Measurements from ENCODE around the gene DHRS7C.

The DHRS7C gene

DNA sequence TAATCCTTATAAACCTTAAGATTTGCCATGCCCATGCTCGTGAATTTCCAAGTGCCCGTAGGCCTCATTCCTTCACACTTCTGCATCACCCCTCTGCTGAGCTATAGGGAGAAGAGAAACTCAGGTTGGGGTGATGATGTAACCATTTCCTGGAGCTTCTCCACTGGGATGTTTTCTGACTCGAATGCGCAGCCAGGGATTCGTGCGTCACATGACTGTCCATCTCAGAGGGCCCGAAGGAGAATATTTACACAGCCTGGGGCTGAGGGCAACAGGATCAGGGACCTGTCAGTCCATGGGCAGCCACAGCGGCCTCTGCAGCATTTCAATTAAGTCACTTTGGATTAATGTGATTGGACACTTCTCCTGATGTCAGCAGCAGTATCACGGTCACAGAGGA is 21.8 kb upstream of the DHRS7C start:
- Histone ChIP-seq H3K9me3 (ENCODE audit: insufficient read depth, low read length) (no peaks in the 10 kb centered on the region), H3K4me1 (ENCODE audit: low read length) (no peaks in the 10 kb centered on the region), H3K36me3 (replicated peaks; ENCODE audit: low read depth, low read length) (no peaks in the 10 kb centered on the region), H4K20me1 (ENCODE audit: insufficient read depth, low read length) (no peaks in the 10 kb centered on the region), H3K27me3 (ENCODE audit: low read depth, low read length) (no peaks in the 10 kb centered on the region), H3K9ac (ENCODE audit: low read length) (no peak overlapping the region), H3K4me3 (ENCODE audit: low read length) (no peak overlapping the region), H3K27ac (ENCODE audit: low read length) (no peak overlapping the region), H3K79me2 (ENCODE audit: low read length) (no peaks in the 10 kb centered on the region), H2AFZ (ENCODE audit: low read depth, low read length) (no peak overlapping the region), H3K4me2 (ENCODE audit: low read length) (no peak overlapping the region)
- TF ChIP-seq EZH2phosphoT487 (IDR thresholded peaks at IDR 0.05; ENCODE audit: low read depth): no peak
- TF ChIP-seq, protein P1, sequence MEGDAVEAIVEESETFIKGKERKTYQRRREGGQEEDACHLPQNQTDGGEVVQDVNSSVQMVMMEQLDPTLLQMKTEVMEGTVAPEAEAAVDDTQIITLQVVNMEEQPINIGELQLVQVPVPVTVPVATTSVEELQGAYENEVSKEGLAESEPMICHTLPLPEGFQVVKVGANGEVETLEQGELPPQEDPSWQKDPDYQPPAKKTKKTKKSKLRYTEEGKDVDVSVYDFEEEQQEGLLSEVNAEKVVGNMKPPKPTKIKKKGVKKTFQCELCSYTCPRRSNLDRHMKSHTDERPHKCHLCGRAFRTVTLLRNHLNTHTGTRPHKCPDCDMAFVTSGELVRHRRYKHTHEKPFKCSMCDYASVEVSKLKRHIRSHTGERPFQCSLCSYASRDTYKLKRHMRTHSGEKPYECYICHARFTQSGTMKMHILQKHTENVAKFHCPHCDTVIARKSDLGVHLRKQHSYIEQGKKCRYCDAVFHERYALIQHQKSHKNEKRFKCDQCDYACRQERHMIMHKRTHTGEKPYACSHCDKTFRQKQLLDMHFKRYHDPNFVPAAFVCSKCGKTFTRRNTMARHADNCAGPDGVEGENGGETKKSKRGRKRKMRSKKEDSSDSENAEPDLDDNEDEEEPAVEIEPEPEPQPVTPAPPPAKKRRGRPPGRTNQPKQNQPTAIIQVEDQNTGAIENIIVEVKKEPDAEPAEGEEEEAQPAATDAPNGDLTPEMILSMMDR (IDR thresholded peaks at IDR 0.05; ENCODE audit: low read depth, low read length): no peak

DNA sequence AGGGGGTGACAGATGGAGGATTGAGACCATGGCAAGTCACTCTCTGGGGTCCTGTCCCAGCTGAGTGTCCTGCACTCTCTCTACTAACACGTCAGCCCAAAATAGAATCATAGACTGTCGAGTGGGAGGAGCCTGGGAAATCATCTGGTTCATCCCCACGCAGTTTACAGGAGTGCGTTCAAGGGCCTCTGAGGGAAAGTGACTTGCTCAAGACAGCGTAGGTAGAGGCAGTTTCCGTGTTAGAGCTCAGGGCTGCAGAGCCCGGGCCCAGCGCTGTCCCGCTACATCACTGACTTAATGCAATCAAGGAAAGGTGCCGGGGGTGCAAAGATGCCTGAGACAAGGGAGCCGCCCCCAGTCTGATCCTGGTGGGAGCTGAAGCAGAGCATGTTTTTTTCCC is 20.1 kb upstream of the DHRS7C start:
- Histone ChIP-seq H2AFZ (ENCODE audit: low read depth, low read length) (no peak overlapping the region), H3K27ac (ENCODE audit: low read length) (no peak overlapping the region), H3K4me1 (ENCODE audit: low read length) (no peaks in the 10 kb centered on the region), H3K9ac (ENCODE audit: low read length) (no peak overlapping the region), H3K4me3 (ENCODE audit: low read length) (no peak overlapping the region), H3K4me2 (ENCODE audit: low read length) (no peak overlapping the region), H3K27me3 (ENCODE audit: low read depth, low read length) (no peaks in the 10 kb centered on the region), H3K36me3 (replicated peaks; ENCODE audit: low read depth, low read length) (no peaks in the 10 kb centered on the region), H4K20me1 (ENCODE audit: insufficient read depth, low read length) (no peaks in the 10 kb centered on the region), H3K9me3 (ENCODE audit: insufficient read depth, low read length) (no peaks in the 10 kb centered on the region), H3K79me2 (ENCODE audit: low read length) (no peaks in the 10 kb centered on the region)
- TF ChIP-seq EZH2phosphoT487 (IDR thresholded peaks at IDR 0.05; ENCODE audit: low read depth): no peak
- TF ChIP-seq, protein P1 (IDR thresholded peaks at IDR 0.05; ENCODE audit: low read depth, low read length): no peak

DNA sequence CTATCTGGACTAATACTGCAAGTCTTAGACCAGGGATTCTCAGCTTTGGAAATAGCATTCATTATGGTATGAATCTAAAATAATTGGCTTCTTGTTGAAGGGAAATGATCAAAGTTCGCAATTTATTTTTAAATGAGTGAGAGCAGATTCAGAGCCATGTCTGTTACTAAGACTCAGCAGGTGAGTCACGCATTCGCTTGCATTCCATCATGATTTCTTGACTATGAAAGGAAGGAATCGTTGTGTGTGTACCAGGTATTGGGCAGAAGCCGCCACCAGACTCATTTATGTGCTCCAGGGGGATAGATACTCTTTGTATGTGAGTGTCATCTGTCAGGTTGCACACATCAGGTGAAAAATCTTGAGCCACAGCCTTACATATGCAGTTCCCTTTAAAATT is 19.7 kb upstream of the DHRS7C start:
- no peak for TF ChIP-seq EZH2phosphoT487 (IDR thresholded peaks at IDR 0.05; ENCODE audit: low read depth)
- TF ChIP-seq, protein P1 (IDR thresholded peaks at IDR 0.05; ENCODE audit: low read depth, low read length): no peak
- Histone ChIP-seq H3K79me2 (ENCODE audit: low read length) (no peaks in the 10 kb centered on the region), H3K36me3 (replicated peaks; ENCODE audit: low read depth, low read length) (no peaks in the 10 kb centered on the region), H3K27me3 (ENCODE audit: low read depth, low read length) (no peaks in the 10 kb centered on the region), H3K9ac (ENCODE audit: low read length) (no peak overlapping the region), H3K27ac (ENCODE audit: low read length) (no peak overlapping the region), H3K4me3 (ENCODE audit: low read length) (no peak overlapping the region), H2AFZ (ENCODE audit: low read depth, low read length) (no peak overlapping the region), H3K4me1 (ENCODE audit: low read length) (no peaks in the 10 kb centered on the region), H3K9me3 (ENCODE audit: insufficient read depth, low read length) (no peaks in the 10 kb centered on the region), H4K20me1 (ENCODE audit: insufficient read depth, low read length) (no peaks in the 10 kb centered on the region), H3K4me2 (ENCODE audit: low read length) (no peak overlapping the region)

DNA sequence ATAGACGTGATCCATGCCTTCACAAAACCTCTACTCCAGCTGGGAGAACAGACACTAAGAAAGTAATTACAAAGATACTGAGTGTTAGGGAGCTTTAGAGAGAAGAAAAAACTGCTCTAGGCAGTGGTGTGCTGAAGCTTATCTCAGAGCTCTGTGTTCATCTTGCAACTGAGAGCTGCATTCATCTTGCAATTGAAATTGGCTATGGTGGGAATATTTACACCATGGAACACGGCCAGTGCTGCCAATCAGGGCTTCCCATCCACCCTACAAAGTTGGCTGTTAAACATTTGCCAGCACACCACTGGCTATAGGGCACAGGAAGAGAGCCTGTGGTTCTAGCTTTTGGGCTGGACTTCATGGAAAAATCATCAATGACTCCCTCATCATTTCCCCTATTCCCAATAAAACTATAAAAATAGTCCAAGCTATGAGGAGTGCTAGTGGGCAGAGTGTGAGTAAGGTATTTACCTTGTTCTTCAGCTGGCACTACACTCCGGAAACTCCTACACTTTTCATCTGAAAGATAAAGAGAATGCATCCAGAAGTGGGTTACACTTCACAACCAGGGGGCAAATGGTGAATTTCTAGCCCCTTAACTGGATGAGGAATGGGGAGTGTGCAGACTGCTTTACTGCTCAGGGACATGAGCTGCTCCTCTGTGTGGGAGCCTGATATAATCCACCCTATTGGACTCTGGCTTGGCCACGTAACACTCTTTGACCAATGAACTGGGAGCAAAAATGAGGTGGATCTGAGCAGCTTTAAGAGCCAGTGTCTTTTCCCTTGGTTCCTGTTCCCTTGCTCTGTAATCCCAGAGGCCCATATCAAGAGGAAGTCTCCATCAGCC is 18.9 kb upstream of the DHRS7C start:
- H3K4me2 ChIP-seq (ENCODE audit: low read length): no peak overlapping the region
- no peak overlapping the region for H2AFZ ChIP-seq (ENCODE audit: low read depth, low read length)
- H3K4me1 ChIP-seq (ENCODE audit: low read length): no peaks in the 10 kb centered on the region
- H3K27ac ChIP-seq (ENCODE audit: low read length): no peak overlapping the region
- TF ChIP-seq EZH2phosphoT487 (IDR thresholded peaks at IDR 0.05; ENCODE audit: low read depth): no peak
- TF ChIP-seq, protein P1 (IDR thresholded peaks at IDR 0.05; ENCODE audit: low read depth, low read length): no peak
- H3K4me3 ChIP-seq (ENCODE audit: low read length): no peak overlapping the region
- H3K9ac ChIP-seq (ENCODE audit: low read length): no peak overlapping the region
- no peaks in the 10 kb centered on the region for H3K27me3 ChIP-seq (ENCODE audit: low read depth, low read length)
- no peaks in the 10 kb centered on the region for H3K9me3 ChIP-seq (ENCODE audit: insufficient read depth, low read length)
- no peaks in the 10 kb centered on the region for H3K79me2 ChIP-seq (ENCODE audit: low read length)
- no peaks in the 10 kb centered on the region for H3K36me3 ChIP-seq (replicated peaks; ENCODE audit: low read depth, low read length)
- H4K20me1 ChIP-seq (ENCODE audit: insufficient read depth, low read length): no peaks in the 10 kb centered on the region

All from OCI-LY3 (cell line).